Stimulated activated CD4-positive, alpha-beta T cell treated with anti-CD3 and anti-CD28 coated beads, TNF-alpha, amount 100 ng/mL, for 1 hour (primary cell): Measurements from ENCODE around the gene KIAA0513.
A peak's percentile ranks its signal among the peaks of the same experiment; 100 is the strongest.

Experiments
- DNase-seq, 3 donors: peaks; one replicate each; pipeline ENCODE4 v3.0.0-alpha.2; 2020; ENCODE audit warnings: low read depth in 3 of 3, low spot score in 1 of 3

The KIAA0513 gene

DNA sequence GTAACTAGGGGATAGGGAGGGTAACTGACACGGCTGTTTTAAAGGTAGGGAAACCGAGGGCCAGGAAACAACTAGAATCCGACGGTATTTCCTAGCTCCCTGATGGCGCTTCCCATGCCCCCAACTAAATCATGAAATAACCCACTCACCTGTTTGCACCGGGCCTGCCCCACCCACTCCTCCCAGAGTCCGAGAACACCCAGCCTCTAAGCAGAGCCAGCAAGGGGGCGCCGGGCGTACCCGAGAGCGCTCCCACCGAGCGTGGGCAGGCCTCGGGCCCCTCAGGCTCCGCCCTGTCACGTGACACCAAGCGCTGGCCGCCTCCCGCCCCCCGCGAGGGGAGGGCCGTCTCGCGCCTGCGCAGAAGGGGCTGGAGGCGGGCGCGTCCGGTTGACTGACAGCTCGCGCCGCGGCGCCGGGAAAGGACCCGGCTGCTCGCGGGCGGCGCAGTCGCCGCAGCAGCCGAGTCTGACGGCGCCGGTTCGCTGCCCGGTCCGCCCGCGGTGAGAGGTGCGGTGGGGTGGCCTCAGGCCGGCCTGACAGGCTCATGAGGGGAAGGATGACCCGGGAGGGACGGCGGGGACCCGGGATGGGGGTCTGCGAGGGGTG, at the start of gene KIAA0513:
KIAA0513 (plus strand) TSS at position 447 of the 609 bp plus-strand sequence. CDS start 39,277 bp downstream, outside the sequence.
- peak; percentile 92 to 96 (median 94) for DNase-seq

DNA sequence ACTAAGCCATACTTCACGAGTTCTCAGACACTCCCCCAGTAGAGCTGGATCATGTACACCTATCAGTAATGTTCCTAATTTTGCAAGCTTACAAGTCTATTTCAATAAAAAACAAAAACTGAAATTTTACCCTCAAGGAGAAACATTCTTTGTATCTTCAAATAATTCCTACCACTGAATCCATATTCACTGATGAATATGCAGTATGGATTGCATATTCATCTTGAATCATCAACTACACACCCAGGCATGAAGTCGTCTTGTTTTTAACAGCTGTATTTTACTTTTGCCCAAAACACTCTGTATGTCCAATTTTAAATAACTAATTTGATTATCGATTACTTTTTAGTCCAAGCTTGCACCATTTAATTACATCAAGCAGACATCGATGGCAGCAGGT, 48.1 kb upstream of the KIAA0513 start:
- no peak for DNase-seq

- DNase-seq: no peak
Measured at GRCh38 chr16:84982434-84982833, 45.2 kb upstream of the KIAA0513 start.

- DNase-seq: no peak
Measured at GRCh38 chr16:84985079-84986065, 42.2 kb upstream of the KIAA0513 start.

- DNase-seq: peak in 1 of 3 donors; percentile 18
Measured at GRCh38 chr16:84986102-84986501, 41.5 kb upstream of the KIAA0513 start.

DNA sequence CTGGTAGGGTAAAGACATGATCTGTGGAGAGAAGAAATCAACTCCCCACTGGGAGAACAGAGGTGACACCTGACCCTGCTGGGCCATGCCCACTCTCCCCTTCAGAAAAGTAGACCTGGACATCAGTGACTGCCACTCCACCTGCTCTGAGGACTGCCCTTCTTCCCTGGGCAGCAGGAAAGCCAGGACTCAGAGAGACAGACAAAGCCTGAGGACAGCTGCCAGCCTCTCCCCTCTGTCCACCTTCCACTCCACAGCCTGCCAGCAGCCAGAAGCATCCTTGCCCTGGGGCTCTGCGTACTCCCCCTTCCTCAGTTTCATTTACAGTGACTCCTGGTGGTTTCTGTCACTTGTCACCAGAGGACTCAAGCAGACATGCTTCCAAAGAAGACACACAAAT, 40.7 kb upstream of the KIAA0513 start:
- no peak for DNase-seq

GRCh38 chr16:84988328-84989080, 39.1 kb upstream of the KIAA0513 start:
- DNase-seq: no peak

- no peak for DNase-seq
Measured at GRCh38 chr16:84989749-84990620, 37.6 kb upstream of the KIAA0513 start.

- DNase-seq: no peak
Measured at GRCh38 chr16:84990782-84991181, 36.8 kb upstream of the KIAA0513 start.

GRCh38 chr16:84992717-84993075, 34.9 kb upstream of the KIAA0513 start:
- no peak for DNase-seq

DNA sequence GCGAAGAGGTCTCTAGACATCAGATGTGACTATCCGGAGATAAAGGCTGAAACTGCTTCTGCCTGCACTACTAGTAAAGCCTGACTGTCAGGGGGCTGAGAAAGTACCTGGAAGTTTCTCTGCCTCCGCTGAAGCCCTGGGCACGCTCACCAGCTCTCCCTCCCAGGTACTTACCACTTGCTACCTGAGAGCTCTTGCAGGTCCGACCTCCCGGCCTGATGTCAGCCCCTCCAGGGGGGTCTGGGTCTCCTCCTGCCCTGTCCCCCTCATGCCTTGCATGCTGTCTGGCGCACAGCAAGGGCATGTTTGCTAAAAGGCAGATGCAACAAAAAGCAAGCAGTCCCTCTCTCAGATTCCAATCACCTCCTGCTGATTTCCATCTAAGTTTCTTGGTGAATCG, 33.7 kb upstream of the KIAA0513 start:
- DNase-seq: no peak

DNA sequence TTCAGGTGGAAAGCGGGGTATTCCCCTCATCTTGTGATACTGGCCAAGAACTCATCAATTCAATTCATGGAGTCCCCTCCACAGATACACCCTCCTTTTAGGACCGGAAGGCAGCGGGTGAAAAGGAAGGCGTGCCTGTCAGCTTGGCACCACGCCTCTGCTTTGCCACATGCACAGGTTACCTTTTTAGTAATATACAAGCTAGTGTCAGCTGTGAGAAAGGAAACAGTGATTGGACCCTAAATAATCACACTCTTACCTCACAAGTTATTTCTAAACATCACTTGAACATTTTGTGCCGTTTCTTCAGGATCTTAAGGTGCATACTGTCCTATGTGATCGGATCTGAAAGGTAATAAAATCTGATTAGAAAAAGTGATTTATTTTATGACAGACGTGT, 31.9 kb upstream of the KIAA0513 start:
- no peak for DNase-seq

- DNase-seq: no peak
Measured at GRCh38 chr16:84996365-84996764, 31.2 kb upstream of the KIAA0513 start.

- DNase-seq: no peak
Measured at GRCh38 chr16:84999200-84999599, 28.4 kb upstream of the KIAA0513 start.

DNA sequence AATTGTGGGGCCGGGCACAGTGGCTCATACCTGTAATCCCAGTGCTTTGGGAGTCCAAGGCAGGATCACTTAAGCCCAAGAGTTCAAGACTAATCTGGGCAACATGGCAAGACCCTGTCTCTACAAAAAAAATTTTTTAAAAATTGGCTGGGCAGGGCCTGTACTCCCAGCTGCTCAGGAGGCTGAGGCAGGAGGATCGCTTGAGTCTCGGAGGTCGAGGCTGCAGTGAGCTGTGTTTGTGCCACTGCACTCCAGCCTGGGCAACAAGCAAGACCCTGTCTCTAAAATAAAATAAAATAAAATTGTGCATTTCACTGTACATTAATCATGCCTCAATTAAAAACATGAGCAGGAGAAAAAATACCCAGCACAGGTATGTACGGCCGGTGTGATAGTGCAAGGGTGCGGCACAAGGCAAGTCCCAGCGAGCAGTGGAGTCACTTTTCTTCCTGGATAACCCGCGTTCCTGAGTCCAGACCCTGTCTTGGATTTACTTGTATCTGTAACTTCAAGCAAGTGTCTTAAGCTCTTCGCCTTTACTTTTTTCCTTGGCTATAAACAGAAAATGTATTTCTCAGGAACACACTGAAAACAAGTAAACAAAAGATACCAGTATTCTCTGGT, 27.6 kb upstream of the KIAA0513 start:
- DNase-seq: no peak

DNA sequence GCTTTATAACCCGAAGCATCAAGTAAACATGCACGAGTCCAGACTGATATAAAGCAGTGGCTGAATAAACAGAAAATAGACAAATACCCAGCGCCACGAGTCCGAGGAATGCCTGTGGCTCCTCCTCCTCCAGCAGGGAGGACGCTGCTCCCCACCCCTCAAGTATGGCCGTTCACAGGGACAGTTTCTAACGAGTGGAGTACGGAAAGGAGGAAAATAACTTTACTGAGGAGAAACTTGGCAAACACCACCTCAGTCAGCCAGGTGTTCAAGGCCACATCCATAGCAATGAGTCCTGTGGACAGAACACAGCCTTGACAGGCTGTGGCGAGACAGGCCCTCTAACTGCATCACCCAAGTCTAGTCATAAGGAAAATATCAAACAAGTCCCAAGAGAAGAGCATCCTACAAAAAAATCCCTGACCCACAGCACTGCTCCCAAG, 25.5 kb upstream of the KIAA0513 start:
- no peak for DNase-seq

GRCh38 chr16:85002608-85003007, 25.0 kb upstream of the KIAA0513 start:
- no peak for DNase-seq

DNA sequence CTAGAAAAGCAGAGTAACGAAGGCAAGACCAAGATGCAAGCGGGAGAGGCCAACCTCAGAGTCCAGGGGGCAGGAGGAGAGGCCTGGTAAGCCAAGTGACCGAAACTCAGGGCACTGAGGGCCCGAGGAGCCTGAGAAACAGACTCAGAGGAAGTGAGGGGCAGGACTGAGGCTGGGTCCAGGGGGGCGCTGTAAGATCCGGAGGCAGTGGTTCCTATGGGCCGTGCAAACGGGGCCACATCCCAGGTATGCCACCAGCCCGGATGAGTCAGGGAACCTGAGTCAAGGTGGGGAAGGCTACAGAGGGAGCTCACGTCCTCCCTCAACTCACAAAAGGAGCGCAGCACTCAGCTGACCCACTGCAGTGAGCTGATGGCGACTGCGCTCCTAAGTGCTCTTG, 24.5 kb upstream of the KIAA0513 start:
- no peak for DNase-seq

GRCh38 chr16:85003725-85004586, 23.6 kb upstream of the KIAA0513 start:
- no peak for DNase-seq
